HCT116 (cell line): ENCODE data around the gene TMEM156. TPM values are rescaled to one million over a fixed set of nuclear protein-coding genes. Genes with fewer than 3 reads are reported as not detected.
"Not testable (repeated sequence)": the region's sequence is repeated elsewhere in the genome, so short reads cannot be mapped to it uniquely, and the experiment has no call there.

Experiments used
- ATAC-seq: fragments of 200-7000 bp; cut with Tn5 transposase; 2 replicates; pipeline ENCODE4 v1.9.1; 2020; ENCODE audit warnings: mild to moderate bottlenecking, moderate library complexity
- BruUV-seq: library from RNA; stranded (reverse); fragments of 400-500 nt; replicated peaks from 2 replicates; lab custom pipeline; 2021; lab: Mats Ljungman, UMichigan
- CTCF ChIA-PET: fragments of 300-600 bp; sonication (Branson Sonifier 250); formaldehyde crosslinking; loops from one replicate; lab custom pipeline; 2021; ENCODE audit warnings: antibody characterized with exemption; lab: Charles Lee
- POLR2A ChIA-PET: fragments of 300-600, 350-600 bp; sonication (Branson Sonifier 250); formaldehyde crosslinking; loops from one replicate; lab custom pipeline; 2021; ENCODE audit warnings: antibody characterized with exemption; lab: Charles Lee
- RAD21 ChIA-PET, 2 experiments: fragments of 300-600 bp; sonication (Branson Sonifier 250); formaldehyde crosslinking; loops; one replicate each; lab custom pipeline; 2023; ENCODE audit warnings: low total read pairs in 2 of 2; ENCODE audit not compliant: uncharacterized antibody in 2 of 2, unreplicated experiment in 2 of 2, low non-redundant PET in 1 of 2; lab: Charles Lee
- DNase-seq: peaks from one replicate; pipeline ENCODE4 v3.0.0-alpha.2; 2010; ENCODE audit warnings: low read depth, low spot score
- H2AFZ ChIP-seq: fragments of 200-600 bp; shearing (Covaris generic), sonication (generic); 2 replicates; pipeline ENCODE4 v1.6.1; 2017; ENCODE audit warnings: low read depth, mixed run types, mixed read lengths, antibody characterized with exemption, low read length; ENCODE audit not compliant: poor library complexity, severe bottlenecking
- H3K27ac ChIP-seq: 2 replicates; pipeline ENCODE4 v1.5.1; 2012; ENCODE audit warnings: low read depth, low read length
- H3K27me3 ChIP-seq: fragments of 200-600 bp; sonication (generic); 2 replicates; pipeline ENCODE4 v1.6.1; 2016; ENCODE audit warnings: mixed run types, low read length, mixed read lengths; ENCODE audit not compliant: insufficient read depth
- H3K36me3 ChIP-seq, 2 experiments: fragments of 200-500 bp in 1 of 2; fragments of 200-600 bp in 1 of 2; sonication (Bioruptor generic) in 1 of 2; sonication (generic) in 1 of 2; 2 replicates each; pipeline versions ENCODE4 v1.5.1 to v1.6.1; 2014 to 2016; ENCODE audit warnings: low read length in 2 of 2, inconsistent platforms in 1 of 2, mixed read lengths in 1 of 2, mixed run types in 1 of 2; ENCODE audit not compliant: insufficient read depth in 2 of 2, control insufficient read depth in 1 of 2
- H3K4me1 ChIP-seq, 2 experiments: fragments of 200-600 bp in 1 of 2; sonication (generic) in 1 of 2; 2 replicates each; pipeline versions ENCODE4 v1.5.1 to v1.6.1; 2012 to 2017; ENCODE audit warnings: low read length in 2 of 2, inconsistent platforms in 1 of 2, mild to moderate bottlenecking in 1 of 2, mixed read lengths in 1 of 2, mixed run types in 1 of 2, moderate library complexity in 1 of 2; ENCODE audit not compliant: insufficient read depth in 2 of 2, control insufficient read depth in 1 of 2
- H3K4me2 ChIP-seq: fragments of 200-600 bp; sonication (generic); 2 replicates; pipeline ENCODE4 v1.6.1; 2017; ENCODE audit warnings: mixed run types, low read length, mixed read lengths
- H3K4me3 ChIP-seq, 2 experiments: fragments of 200-600 bp in 1 of 2; sonication (generic) in 1 of 2; replicated peaks in 1 of 2; 2 replicates each; pipeline ENCODE4 v1.5.1; 2011 to 2016; ENCODE audit warnings: low read length in 2 of 2, control low read depth in 1 of 2, low read depth in 1 of 2, mild to moderate bottlenecking in 1 of 2, mixed read lengths in 1 of 2, mixed run types in 1 of 2
- H3K79me2 ChIP-seq: fragments of 200-600 bp; sonication (generic); 2 replicates; pipeline ENCODE4 v1.6.1; 2017; ENCODE audit warnings: mild to moderate bottlenecking, mixed run types, low read length, moderate library complexity, mixed read lengths; ENCODE audit not compliant: insufficient read depth
- H3K9ac ChIP-seq: fragments of 200-600 bp; sonication (generic); 2 replicates; pipeline ENCODE4 v1.6.1; 2016; ENCODE audit warnings: low read length, mixed read lengths
- H3K9me2 ChIP-seq: fragments of 200-600 bp; sonication (generic), shearing (Covaris generic); 2 replicates; pipeline ENCODE4 v1.6.1; 2017; ENCODE audit warnings: mixed run types, mild to moderate bottlenecking, moderate library complexity; ENCODE audit not compliant: insufficient read depth
- H3K9me3 ChIP-seq, 2 experiments: fragments of 200-500 bp in 1 of 2; fragments of 200-600 bp in 1 of 2; sonication (Bioruptor generic) in 1 of 2; sonication (generic) in 1 of 2; 2 replicates each; pipeline ENCODE4 v1.6.1; 2014 to 2017; ENCODE audit warnings: low read length in 2 of 2, mixed read lengths in 2 of 2, inconsistent platforms in 1 of 2, low read depth in 1 of 2, mild to moderate bottlenecking in 1 of 2, mixed run types in 1 of 2, moderate library complexity in 1 of 2; ENCODE audit not compliant: control insufficient read depth in 1 of 2, insufficient read depth in 1 of 2
- H4K20me1 ChIP-seq: fragments of 200-600 bp; sonication (generic), shearing (Covaris generic); 2 replicates; pipeline ENCODE4 v1.6.1; 2017; ENCODE audit warnings: mixed run types, mild to moderate bottlenecking, moderate library complexity; ENCODE audit not compliant: insufficient read depth
- CBX3 ChIP-seq: IDR thresholded peaks from 2 replicates; pipeline ENCODE4 v1.6.1; 2012; ENCODE audit warnings: low read depth
- CEBPB ChIP-seq: IDR thresholded peaks from 2 replicates; pipeline ENCODE4 v1.6.1; 2012; ENCODE audit warnings: low read depth
- CTCF ChIP-seq, 3 experiments: fragments of 200-600 bp in 1 of 3; sonication (generic) in 1 of 3; IDR thresholded peaks in 2 of 3; conservative IDR thresholded peaks in 1 of 3; 2 replicates each; pipeline ENCODE4 v1.5.1; 2012 to 2017; ENCODE audit warnings: low read depth in 2 of 3, low read length in 2 of 3, antibody characterized with exemption in 1 of 3, borderline replicate concordance in 1 of 3, control low read depth in 1 of 3, mild to moderate bottlenecking in 1 of 3, mixed read lengths in 1 of 3, mixed run types in 1 of 3, moderate library complexity in 1 of 3; ENCODE audit not compliant: insufficient read depth in 1 of 3
- EGR1 ChIP-seq: IDR thresholded peaks from 2 replicates; pipeline ENCODE4 v1.6.1; 2012; ENCODE audit warnings: low read depth
- ELF1 ChIP-seq: IDR thresholded peaks from 2 replicates; pipeline ENCODE4 v1.6.1; 2012; ENCODE audit warnings: low read depth, borderline replicate concordance
- EZH2 ChIP-seq: fragments of 200-600 bp; sonication (generic); IDR thresholded peaks from 2 replicates; pipeline ENCODE4 v1.6.1; 2017; ENCODE audit warnings: antibody characterized with exemption, mixed run types
- EZH2phosphoT487 ChIP-seq: fragments of 200-600 bp; IDR thresholded peaks from 2 replicates; pipeline ENCODE4 v1.6.1; 2018; ENCODE audit warnings: antibody characterized with exemption, borderline replicate concordance
- FOSL1 ChIP-seq: IDR thresholded peaks from 2 replicates; pipeline ENCODE4 v1.6.1; 2012; ENCODE audit warnings: low read depth
- JUND ChIP-seq: IDR thresholded peaks from 2 replicates; pipeline ENCODE4 v1.6.1; 2012
- POLR2AphosphoS5 ChIP-seq: IDR thresholded peaks from 2 replicates; pipeline ENCODE4 v1.6.1; 2011; ENCODE audit warnings: mild to moderate bottlenecking, low read depth, low read length, moderate library complexity
- SIN3A ChIP-seq: IDR thresholded peaks from 2 replicates; pipeline ENCODE4 v1.6.1; 2012; ENCODE audit warnings: low read depth
- SP1 ChIP-seq: IDR thresholded peaks from 2 replicates; pipeline ENCODE4 v1.6.1; 2012; ENCODE audit warnings: low read depth
- ZFX ChIP-seq: fragments of 450-650 bp; IDR thresholded peaks from 2 replicates; pipeline ENCODE4 v1.6.1; 2017
- intact Hi-C: fragments of 100-400 bp; cut with micrococcal nuclease; formaldehyde crosslinking; loops from 2 replicates; pipeline ENCODE4 v1.10.0; 2022
- total RNA-seq: library from RNA; stranded (reverse); gene quantifications from one replicate; pipeline ENCODE4 v1.2.1, GENCODE V29; 2021; ENCODE audit not compliant: unreplicated experiment
- TF ChIP-seq, protein P1 (sequence below): IDR thresholded peaks from 2 replicates; pipeline ENCODE4 v1.6.1; 2012; ENCODE audit warnings: low read depth
- TF ChIP-seq, protein P2 (sequence below): IDR thresholded peaks from 2 replicates; pipeline ENCODE4 v1.6.1; 2012

The TMEM156 gene
- total RNA-seq, 1 experiment from 2014 or later = 0.22 TPM

- RAD21 ChIA-PET, H3K9me2 ChIP-seq, H3K9me3 ChIP-seq, H3K27me3 ChIP-seq, H3K79me2 ChIP-seq, BruUV-seq: not testable (repeated sequence)
- peak; percentile 60 for DNase-seq
- ATAC-seq = peak; percentile 97
- peak overlapping the region; percentile 83 for H3K4me2 ChIP-seq
- 0 out of 2 replicates have a peak overlapping the region, but pooled peaks have one; percentile 31 for H3K9ac ChIP-seq
- H3K4me1 ChIP-seq = peaks cover 9 to 18% of the 10 kb centered on the region in 2 experiments
- peak; percentile 50; the same call in 1 of the 2 replicates for TF ChIP-seq CBX3
- TF ChIP-seq SP1 = 0 out of 2 replicates have a peak, but pooled peaks have one; percentile 29
- peak; percentile 53 for TF ChIP-seq ELF1
- peak; percentile 79 for TF ChIP-seq JUND
- TF ChIP-seq FOSL1 = peak; percentile 57
- TF ChIP-seq, all 23 proteins: peak for 5; not testable (repeated sequence) for 18
- peak overlapping the region; percentile 21 for H3K27ac ChIP-seq
- CTCF ChIA-PET, H3K36me3 ChIP-seq, H4K20me1 ChIP-seq, intact Hi-C loops: not testable (repeated sequence)
- H2AFZ ChIP-seq = peak overlapping the region; percentile 97
- peak overlapping the region in 1 of 2 experiments; percentile 45; a peak in 2 of 4 replicates for H3K4me3 ChIP-seq
- POLR2A ChIA-PET = interaction anchor here (0.7 kb wide), 1 partner anchor 10 kb away, joined by 3 read pairs; no protein-coding TSS in a partner anchor
Observed at GRCh38 chr4:38988353-38988752, 43.9 kb downstream of the TMEM156 start.

DNA sequence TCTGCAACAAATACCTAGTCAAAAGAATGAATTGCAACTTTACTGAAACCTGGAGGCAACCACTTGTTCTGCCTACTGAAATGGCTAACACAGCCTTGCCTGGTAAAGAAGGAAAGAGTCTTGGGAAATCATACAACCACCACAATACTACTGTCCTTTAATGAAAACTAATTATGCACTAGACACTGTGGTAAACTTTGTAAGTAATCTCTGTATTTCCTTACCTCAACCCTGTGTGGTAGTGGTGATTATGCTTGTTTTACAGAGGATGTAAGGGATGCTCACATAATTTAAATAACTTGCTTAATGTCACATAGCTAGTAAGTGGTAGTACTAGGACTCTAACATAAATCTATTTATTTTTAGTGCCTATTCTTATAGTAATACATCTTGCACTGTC lies 44.7 kb downstream of the TMEM156 start:
- ChIA-PET RAD21 (no interaction called here), CTCF (no interaction called here), POLR2A (no interaction called here)
- H3K4me1 ChIP-seq = peaks cover 9 to 18% of the 10 kb centered on the region in 2 experiments
- DNase-seq = no peak
- no peaks in the 10 kb centered on the region for H3K9me2 ChIP-seq
- BruUV-seq = no TSS peak
- H4K20me1 ChIP-seq = no peaks in the 10 kb centered on the region
- H3K36me3 ChIP-seq = no peaks in the 10 kb centered on the region
- H3K27ac ChIP-seq = no peak overlapping the region
- intact Hi-C loops = no loop called here
- no peak overlapping the region; the same call in 1 of the 2 replicates for H3K4me2 ChIP-seq
- H3K4me3 ChIP-seq = no peak overlapping the region
- H3K9ac ChIP-seq = no peak overlapping the region
- H2AFZ ChIP-seq = peak overlapping the region; percentile 29
- H3K79me2 ChIP-seq = no peaks in the 10 kb centered on the region
- ATAC-seq = no peak
- H3K27me3 ChIP-seq = no peaks in the 10 kb centered on the region
- H3K9me3 ChIP-seq = no peaks in the 10 kb centered on the region
- TF ChIP-seq CEBPB (no peak), ZFX (no peak), EZH2phosphoT487 (no peak), SP1 (no peak), CBX3 (no peak), CTCF (IDR thresholded peaks at IDR 0.05 in 2 of 3, conservative IDR thresholded peaks at IDR 0.05 in 1 of 3; ENCODE audit: borderline replicate concordance in 1 of 3, insufficient read depth in 1 of 3, low read depth in 2 of 3, low read length in 2 of 3) (no peak), POLR2AphosphoS5 (no peak), FOSL1 (no peak), SIN3A (no peak), EZH2 (no peak), JUND (no peak), EGR1 (no peak)
- TF ChIP-seq, protein P1, sequence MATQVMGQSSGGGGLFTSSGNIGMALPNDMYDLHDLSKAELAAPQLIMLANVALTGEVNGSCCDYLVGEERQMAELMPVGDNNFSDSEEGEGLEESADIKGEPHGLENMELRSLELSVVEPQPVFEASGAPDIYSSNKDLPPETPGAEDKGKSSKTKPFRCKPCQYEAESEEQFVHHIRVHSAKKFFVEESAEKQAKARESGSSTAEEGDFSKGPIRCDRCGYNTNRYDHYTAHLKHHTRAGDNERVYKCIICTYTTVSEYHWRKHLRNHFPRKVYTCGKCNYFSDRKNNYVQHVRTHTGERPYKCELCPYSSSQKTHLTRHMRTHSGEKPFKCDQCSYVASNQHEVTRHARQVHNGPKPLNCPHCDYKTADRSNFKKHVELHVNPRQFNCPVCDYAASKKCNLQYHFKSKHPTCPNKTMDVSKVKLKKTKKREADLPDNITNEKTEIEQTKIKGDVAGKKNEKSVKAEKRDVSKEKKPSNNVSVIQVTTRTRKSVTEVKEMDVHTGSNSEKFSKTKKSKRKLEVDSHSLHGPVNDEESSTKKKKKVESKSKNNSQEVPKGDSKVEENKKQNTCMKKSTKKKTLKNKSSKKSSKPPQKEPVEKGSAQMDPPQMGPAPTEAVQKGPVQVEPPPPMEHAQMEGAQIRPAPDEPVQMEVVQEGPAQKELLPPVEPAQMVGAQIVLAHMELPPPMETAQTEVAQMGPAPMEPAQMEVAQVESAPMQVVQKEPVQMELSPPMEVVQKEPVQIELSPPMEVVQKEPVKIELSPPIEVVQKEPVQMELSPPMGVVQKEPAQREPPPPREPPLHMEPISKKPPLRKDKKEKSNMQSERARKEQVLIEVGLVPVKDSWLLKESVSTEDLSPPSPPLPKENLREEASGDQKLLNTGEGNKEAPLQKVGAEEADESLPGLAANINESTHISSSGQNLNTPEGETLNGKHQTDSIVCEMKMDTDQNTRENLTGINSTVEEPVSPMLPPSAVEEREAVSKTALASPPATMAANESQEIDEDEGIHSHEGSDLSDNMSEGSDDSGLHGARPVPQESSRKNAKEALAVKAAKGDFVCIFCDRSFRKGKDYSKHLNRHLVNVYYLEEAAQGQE = no peak
- TF ChIP-seq, protein P2, sequence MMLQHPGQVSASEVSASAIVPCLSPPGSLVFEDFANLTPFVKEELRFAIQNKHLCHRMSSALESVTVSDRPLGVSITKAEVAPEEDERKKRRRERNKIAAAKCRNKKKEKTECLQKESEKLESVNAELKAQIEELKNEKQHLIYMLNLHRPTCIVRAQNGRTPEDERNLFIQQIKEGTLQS = no peak
